Right lobe of liver (tissue), 6 donors: Measurements from ENCODE around the gene KCNF1. TPM values are rescaled to one million over a fixed set of nuclear protein-coding genes. Genes with fewer than 3 reads are reported as not detected.

ENCODE experiments used
- ATAC-seq, 4 donors: fragments of 200-7000 bp; cut with Tn5 transposase; one replicate each; pipeline ENCODE4 v1.9.1; 2020; ENCODE audit warnings: mild to moderate bottlenecking in 4 of 4, moderate library complexity in 4 of 4
- DNase-seq, 3 donors: peaks; one replicate each; pipeline ENCODE4 v3.0.0-alpha.2; 2020
- H3K27ac ChIP-seq, 3 donors: fragments of 200-600 bp; one replicate each; pipeline ENCODE4 v1.8.0; 2022
- H3K27me3 ChIP-seq, 2 donors: fragments of 200-600 bp; one replicate each; pipeline ENCODE4 v1.8.0; 2022
- H3K36me3 ChIP-seq, 4 donors: fragments of 200-600 bp; sonication (generic) in 1 of 4; one replicate each; pipeline versions ENCODE4 v1.5.1 to v1.8.0; 2017 to 2022; ENCODE audit warnings: control low read depth in 1 of 4
- H3K4me1 ChIP-seq, 4 donors: fragments of 200-600 bp; sonication (generic) in 1 of 4; one replicate each; pipeline versions ENCODE4 v1.5.1 to v1.8.0; 2017 to 2022; ENCODE audit warnings: control low read depth in 1 of 4
- H3K4me3 ChIP-seq, 3 donors: fragments of 200-600 bp; one replicate each; pipeline ENCODE4 v1.8.0; 2022
- H3K9me3 ChIP-seq, 4 donors: fragments of 200-600 bp; sonication (generic) in 1 of 4; one replicate each; pipeline versions ENCODE4 v1.5.1 to v1.8.0; 2017 to 2022; ENCODE audit warnings: control low read depth in 1 of 4
- CTCF ChIP-seq, 4 donors: fragments of 200-600 bp in 3 of 4; fragments of 450-650 bp in 1 of 4; IDR thresholded peaks; one replicate each; pipeline versions ENCODE4 v1.5.1 to v1.8.0; 2016 to 2022; ENCODE audit warnings: antibody characterized with exemption in 4 of 4, mild to moderate bottlenecking in 2 of 4
- POLR2A ChIP-seq: fragments of 450-650 bp; IDR thresholded peaks from one replicate; pipeline ENCODE4 v1.6.1; 2017; ENCODE audit warnings: antibody characterized with exemption, mild to moderate bottlenecking
- WGBS: methylation state at CpG from one replicate; pipeline ENCODE4 v1.1.6; 2018; ENCODE audit warnings: low coverage, low lambda C conversion rate; ENCODE audit not compliant: insufficient coverage; ENCODE audit errors: missing lambda C conversion rate; 5-methylcytosine and 5-hydroxymethylcytosine counted together
- intact Hi-C, 2 donors: fragments of 100-400 bp; cut with DNase I; formaldehyde crosslinking; loops; one replicate each; pipeline versions ENCODE4 v1.11.2 to v1.14.1; 2022
- total RNA-seq, 6 experiments: library from RNA; depleted of rRNA in 2 of 6; stranded (reverse); fragments of >200 nt in 2 of 6; fragmentation: NEBNext Ultra II Directional in 3 of 6; extraction: Animal tissue kit (Norgen Biotek cat#: 25700) in 3 of 6; gene quantifications; one replicate each; pipeline versions ENCODE4 v1.1.0 to v1.2.4, GENCODE V29; 2016 to 2023
- donor health status: DM: no; HTN: yes; CAD: no.
- donor health status: DM: no; HTN: no; CAD: no.
- donor health status: DM: no; HTN: no; CAD: no.
- donor health status: DM: no; HTN: yes; CAD: no.
- donor health status: DM: no; HTN: yes; CAD: no.

KCNF1 gene
- total RNA-seq, 6 experiments from 2014 or later, result not detected

GRCh38 chr2:10914272-10914693 is 2.5 kb downstream of the KCNF1 start:
- intact Hi-C loops, result no loop called here
- no peaks in the 10 kb centered on the region for H3K9me3 ChIP-seq
- no peaks in the 10 kb centered on the region for H3K36me3 ChIP-seq
- no peak overlapping the region for H3K4me3 ChIP-seq
- ATAC-seq (no peak), DNase-seq (no peak)
- H3K27me3 ChIP-seq, result peaks cover 0 to 10% of the 10 kb centered on the region in 2 donors
- WGBS, result 37% methylated on average over 6 of the region's 7 CpGs
- peaks cover 0 to 4% (median 0%) of the 10 kb centered on the region in 4 donors for H3K4me1 ChIP-seq
- no peak overlapping the region for H3K27ac ChIP-seq
- no peak for TF ChIP-seq POLR2A

GRCh38 chr2:10915236-10915635 is 3.5 kb downstream of the KCNF1 start:
- no peak for TF ChIP-seq POLR2A
- TF ChIP-seq CTCF (IDR thresholded peaks at IDR 0.05), result no peak
- WGBS, result 88% methylated on average over 7 of the region's 7 CpGs
- ATAC-seq, result no peak
- intact Hi-C loops, result no loop called here
- Histone ChIP-seq H3K27ac (no peak overlapping the region), H3K9me3 (no peaks in the 10 kb centered on the region), H3K27me3 (peaks cover 0 to 10% of the 10 kb centered on the region in 2 donors), H3K4me1 (peaks cover 0 to 4% (median 0%) of the 10 kb centered on the region in 4 donors), H3K4me3 (no peak overlapping the region), H3K36me3 (no peaks in the 10 kb centered on the region)
- DNase-seq, result no peak

- TF ChIP-seq POLR2A (no peak), CTCF (IDR thresholded peaks at IDR 0.05) (no peak)
- no peak overlapping the region for H3K27ac ChIP-seq
- H3K27me3 ChIP-seq, result peaks cover 0 to 10% of the 10 kb centered on the region in 2 donors
- H3K4me3 ChIP-seq, result no peak overlapping the region
- DNase-seq, result no peak
- WGBS, result 62% methylated on average over 3 of the region's 10 CpGs
- intact Hi-C loops, result no loop called here
- no peak for ATAC-seq
- H3K9me3 ChIP-seq, result no peaks in the 10 kb centered on the region
- H3K4me1 ChIP-seq, result peaks cover 0 to 4% (median 0%) of the 10 kb centered on the region in 4 donors
- H3K36me3 ChIP-seq, result no peaks in the 10 kb centered on the region
Measured at GRCh38 chr2:10915731-10916276, 4.1 kb downstream of the KCNF1 start.

GRCh38 chr2:10916953-10917352 is 5.2 kb downstream of the KCNF1 start:
- Histone ChIP-seq H3K4me3 (no peak overlapping the region), H3K36me3 (no peaks in the 10 kb centered on the region), H3K27ac (no peak overlapping the region), H3K27me3 (no peaks in the 10 kb centered on the region), H3K9me3 (no peaks in the 10 kb centered on the region), H3K4me1 (no peaks in the 10 kb centered on the region)
- intact Hi-C loops, result no loop called here
- TF ChIP-seq CTCF (IDR thresholded peaks at IDR 0.05), result no peak
- TF ChIP-seq POLR2A, result no peak
- no peak for DNase-seq
- 59% methylated on average over 3 of the region's 6 CpGs for WGBS
- no peak for ATAC-seq

- Histone ChIP-seq H3K4me3 (no peak overlapping the region), H3K36me3 (no peaks in the 10 kb centered on the region), H3K27ac (no peak overlapping the region), H3K9me3 (no peaks in the 10 kb centered on the region), H3K27me3 (no peaks in the 10 kb centered on the region), H3K4me1 (no peaks in the 10 kb centered on the region)
- DNase-seq (no peak), ATAC-seq (no peak)
- 85% methylated on average over 3 of the region's 4 CpGs for WGBS
- intact Hi-C loops, result no loop called here
- TF ChIP-seq POLR2A (no peak), CTCF (IDR thresholded peaks at IDR 0.05) (no peak)
Measured at GRCh38 chr2:10917927-10918326, 6.2 kb downstream of the KCNF1 start.
